Measurements from ENCODE around the gene LYPD6.

- TF ChIP-seq YY1 (IDR thresholded peaks at IDR 0.05): no peak
- TF ChIP-seq, protein P1, sequence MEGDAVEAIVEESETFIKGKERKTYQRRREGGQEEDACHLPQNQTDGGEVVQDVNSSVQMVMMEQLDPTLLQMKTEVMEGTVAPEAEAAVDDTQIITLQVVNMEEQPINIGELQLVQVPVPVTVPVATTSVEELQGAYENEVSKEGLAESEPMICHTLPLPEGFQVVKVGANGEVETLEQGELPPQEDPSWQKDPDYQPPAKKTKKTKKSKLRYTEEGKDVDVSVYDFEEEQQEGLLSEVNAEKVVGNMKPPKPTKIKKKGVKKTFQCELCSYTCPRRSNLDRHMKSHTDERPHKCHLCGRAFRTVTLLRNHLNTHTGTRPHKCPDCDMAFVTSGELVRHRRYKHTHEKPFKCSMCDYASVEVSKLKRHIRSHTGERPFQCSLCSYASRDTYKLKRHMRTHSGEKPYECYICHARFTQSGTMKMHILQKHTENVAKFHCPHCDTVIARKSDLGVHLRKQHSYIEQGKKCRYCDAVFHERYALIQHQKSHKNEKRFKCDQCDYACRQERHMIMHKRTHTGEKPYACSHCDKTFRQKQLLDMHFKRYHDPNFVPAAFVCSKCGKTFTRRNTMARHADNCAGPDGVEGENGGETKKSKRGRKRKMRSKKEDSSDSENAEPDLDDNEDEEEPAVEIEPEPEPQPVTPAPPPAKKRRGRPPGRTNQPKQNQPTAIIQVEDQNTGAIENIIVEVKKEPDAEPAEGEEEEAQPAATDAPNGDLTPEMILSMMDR (IDR thresholded peaks at IDR 0.05; ENCODE audit: low read depth, low read length, missing input control): no peak
- TF ChIP-seq, protein P2, sequence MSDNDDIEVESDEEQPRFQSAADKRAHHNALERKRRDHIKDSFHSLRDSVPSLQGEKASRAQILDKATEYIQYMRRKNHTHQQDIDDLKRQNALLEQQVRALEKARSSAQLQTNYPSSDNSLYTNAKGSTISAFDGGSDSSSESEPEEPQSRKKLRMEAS (IDR thresholded peaks at IDR 0.05): no peak
- no peak for TF ChIP-seq RAD21 (IDR thresholded peaks at IDR 0.05)
- TF ChIP-seq ATF3 (IDR thresholded peaks at IDR 0.05): no peak
- no peak for TF ChIP-seq HNF4A (conservative IDR thresholded peaks at IDR 0.05)
These were observed 135.5 kb downstream of the LYPD6 start for GRCh38 chr2:149465873-149466272.

Data from liver (tissue), 3 donors.